ENCODE data around the gene ZNF407.
"Not testable (repeated sequence)": the region's sequence is repeated elsewhere in the genome, so short reads cannot be mapped to it uniquely, and the experiment has no call there.

The ZNF407 gene

GRCh38 chr18:75072672-75073371 lies 475.2 kb downstream of the ZNF407 start:
- in situ Hi-C loops (cut with HindIII; ENCODE audit: low pct_ligation_motif_present, low pct_unique_long_range_greater_than_20kb, low sequenced_read_pairs) = no loop called here
- no peak for DNase-seq

- DNase-seq = no peak
- in situ Hi-C loops (cut with HindIII; ENCODE audit: low pct_ligation_motif_present, low pct_unique_long_range_greater_than_20kb, low sequenced_read_pairs) = no loop called here
Observed at GRCh38 chr18:75073654-75074053, 476.0 kb downstream of the ZNF407 start.

- DNase-seq = no peak
Observed at GRCh38 chr18:75074196-75075015, 476.7 kb downstream of the ZNF407 start.

GRCh38 chr18:75075016-75075305 lies 477.3 kb downstream of the ZNF407 start:
- in situ Hi-C loops (cut with HindIII; ENCODE audit: low pct_ligation_motif_present, low pct_unique_long_range_greater_than_20kb, low sequenced_read_pairs) = no loop called here
- no peak for DNase-seq

More at GRCh38 chr18:75074196-75075015, 476.7 kb downstream of the ZNF407 start:
- in situ Hi-C loops (cut with HindIII; ENCODE audit: low pct_ligation_motif_present, low pct_unique_long_range_greater_than_20kb, low sequenced_read_pairs) = no loop called here

GRCh38 chr18:75075429-75075841 lies 477.8 kb downstream of the ZNF407 start:
- in situ Hi-C loops (cut with HindIII; ENCODE audit: low pct_ligation_motif_present, low pct_unique_long_range_greater_than_20kb, low sequenced_read_pairs) = no loop called here
- DNase-seq = no peak

GRCh38 chr18:75076286-75076685 lies 478.6 kb downstream of the ZNF407 start:
- in situ Hi-C loops (cut with HindIII; ENCODE audit: low pct_ligation_motif_present, low pct_unique_long_range_greater_than_20kb, low sequenced_read_pairs) = no loop called here
- no peak for DNase-seq

- DNase-seq = no peak
- in situ Hi-C loops (cut with HindIII; ENCODE audit: low pct_ligation_motif_present, low pct_unique_long_range_greater_than_20kb, low sequenced_read_pairs) = no loop called here
Observed at GRCh38 chr18:75081486-75081885, 483.8 kb downstream of the ZNF407 start.

GRCh38 chr18:75083131-75083530 lies 485.5 kb downstream of the ZNF407 start:
- in situ Hi-C loops (cut with HindIII; ENCODE audit: low pct_ligation_motif_present, low pct_unique_long_range_greater_than_20kb, low sequenced_read_pairs) = no loop called here
- DNase-seq = no peak

GRCh38 chr18:75083761-75084160 lies 486.1 kb downstream of the ZNF407 start:
- in situ Hi-C loops (cut with HindIII; ENCODE audit: low pct_ligation_motif_present, low pct_unique_long_range_greater_than_20kb, low sequenced_read_pairs) = no loop called here
- DNase-seq = no peak

GRCh38 chr18:75085676-75086075 lies 488.0 kb downstream of the ZNF407 start:
- in situ Hi-C loops (cut with HindIII; ENCODE audit: low pct_ligation_motif_present, low pct_unique_long_range_greater_than_20kb, low sequenced_read_pairs); DNase-seq: not testable (repeated sequence)

GRCh38 chr18:75086494-75087034 lies 488.9 kb downstream of the ZNF407 start:
- DNase-seq = no peak
- in situ Hi-C loops (cut with HindIII; ENCODE audit: low pct_ligation_motif_present, low pct_unique_long_range_greater_than_20kb, low sequenced_read_pairs) = no loop called here

- no peak for DNase-seq
- in situ Hi-C loops (cut with HindIII; ENCODE audit: low pct_ligation_motif_present, low pct_unique_long_range_greater_than_20kb, low sequenced_read_pairs) = no loop called here
Observed at GRCh38 chr18:75087119-75088020, 489.7 kb downstream of the ZNF407 start.

GRCh38 chr18:75088021-75088506 lies 490.4 kb downstream of the ZNF407 start:
- in situ Hi-C loops (cut with HindIII; ENCODE audit: low pct_ligation_motif_present, low pct_unique_long_range_greater_than_20kb, low sequenced_read_pairs) = no loop called here

GRCh38 chr18:75088622-75089211 lies 491.0 kb downstream of the ZNF407 start:
- in situ Hi-C loops (cut with HindIII; ENCODE audit: low pct_ligation_motif_present, low pct_unique_long_range_greater_than_20kb, low sequenced_read_pairs) = no loop called here
- DNase-seq = no peak

More at GRCh38 chr18:75088021-75088506, 490.4 kb downstream of the ZNF407 start:
- DNase-seq = no peak

- in situ Hi-C loops (cut with HindIII; ENCODE audit: low pct_ligation_motif_present, low pct_unique_long_range_greater_than_20kb, low sequenced_read_pairs) = no loop called here
Observed at GRCh38 chr18:75089748-75090327, 492.2 kb downstream of the ZNF407 start.

GRCh38 chr18:75090336-75090735 lies 492.7 kb downstream of the ZNF407 start:
- in situ Hi-C loops (cut with HindIII; ENCODE audit: low pct_ligation_motif_present, low pct_unique_long_range_greater_than_20kb, low sequenced_read_pairs) = no loop called here
- no peak for DNase-seq

More at GRCh38 chr18:75089748-75090327, 492.2 kb downstream of the ZNF407 start:
- DNase-seq = no peak

- in situ Hi-C loops (cut with HindIII; ENCODE audit: low pct_ligation_motif_present, low pct_unique_long_range_greater_than_20kb, low sequenced_read_pairs) = no loop called here
- no peak for DNase-seq
Observed at GRCh38 chr18:75097491-75098225, 500.0 kb downstream of the ZNF407 start.
